Measurements from ENCODE around the gene ASB5.
"Not testable (repeated sequence)": the region's sequence is repeated elsewhere in the genome, so short reads cannot be mapped to it uniquely, and the experiment has no call there.

The ASB5 gene

GRCh38 chr4:176268963-176269362, at the start of gene ASB5:
ASB5 (minus strand) TSS chr4:176269222; CDS start chr4:176269108, 114 bp downstream.
- DNase-seq: no peak

DNA sequence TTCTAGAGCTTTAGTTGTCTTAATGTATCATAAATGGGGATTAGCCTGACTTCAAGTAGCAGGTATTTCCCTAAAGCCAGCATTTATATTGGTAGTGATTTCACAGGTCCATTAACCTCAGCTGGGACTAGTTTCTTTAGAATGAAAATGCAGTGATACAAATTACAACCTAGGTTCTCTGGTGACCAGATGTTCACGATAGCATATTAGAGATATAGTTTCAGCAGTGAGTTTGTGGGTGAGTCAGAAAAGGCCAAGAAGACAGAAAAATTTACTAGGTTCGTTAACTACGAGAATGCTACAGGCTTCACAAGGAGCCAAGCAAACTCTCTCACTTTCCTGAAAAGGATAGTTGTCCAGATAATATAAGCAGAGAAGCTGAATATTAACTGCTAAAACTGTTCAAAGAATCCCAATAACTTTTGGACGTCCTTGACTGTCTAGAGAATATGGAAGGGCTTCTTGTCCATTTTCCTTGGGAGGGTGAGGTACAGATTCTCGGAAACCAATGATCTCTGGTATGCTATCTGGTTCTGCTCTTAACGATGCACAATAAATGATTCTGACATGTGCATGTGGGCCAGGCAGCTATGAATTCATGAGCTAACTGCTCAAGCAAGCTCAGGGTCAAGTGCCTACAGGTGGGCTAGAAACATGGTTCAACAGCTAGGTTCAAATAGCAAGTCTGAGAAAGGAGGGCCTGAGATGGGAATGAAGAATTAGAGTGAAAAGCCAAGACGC, 44.7 kb upstream of the ASB5 start:
- DNase-seq: no peak

GRCh38 chr4:176309772-176310171, 40.8 kb upstream of the ASB5 start:
- DNase-seq: no peak

GRCh38 chr4:176309046-176309445, 40.0 kb upstream of the ASB5 start:
- no peak for DNase-seq

DNA sequence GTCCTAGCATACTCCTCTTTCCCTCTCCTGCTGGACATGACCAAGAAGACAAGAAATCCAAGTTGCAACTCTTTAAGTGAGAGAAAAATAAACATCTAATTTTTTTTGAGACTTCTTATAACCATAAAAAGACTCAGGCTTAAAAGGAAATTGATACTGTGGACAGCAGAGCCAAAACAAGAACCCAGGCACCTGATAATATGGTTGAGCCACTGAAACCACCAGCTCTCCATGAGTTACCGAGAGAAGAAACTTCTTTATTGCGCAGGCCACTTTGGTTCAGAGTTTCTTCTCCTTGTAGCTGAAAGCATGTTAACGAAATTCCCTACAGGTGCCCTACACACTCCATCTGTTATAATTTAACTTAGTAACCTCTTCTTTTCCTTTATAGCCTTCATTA, 39.4 kb upstream of the ASB5 start:
- DNase-seq: no peak

DNA sequence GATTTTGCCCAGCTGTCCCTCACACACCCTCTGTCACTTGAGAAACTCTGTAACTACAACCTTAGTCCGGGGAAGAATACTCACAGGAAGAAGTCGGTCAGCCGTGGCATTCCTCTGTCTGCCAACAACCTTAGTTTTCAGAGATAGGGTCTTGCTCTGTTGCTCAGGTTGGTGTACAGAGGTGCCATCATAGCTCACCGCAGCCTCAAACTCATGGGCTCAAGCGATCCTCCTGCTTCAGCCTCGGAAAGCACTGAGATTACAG, 38.6 kb upstream of the ASB5 start:
- no peak for DNase-seq

GRCh38 chr4:176306837-176307665, 38.0 kb upstream of the ASB5 start:
- no peak for DNase-seq

DNA sequence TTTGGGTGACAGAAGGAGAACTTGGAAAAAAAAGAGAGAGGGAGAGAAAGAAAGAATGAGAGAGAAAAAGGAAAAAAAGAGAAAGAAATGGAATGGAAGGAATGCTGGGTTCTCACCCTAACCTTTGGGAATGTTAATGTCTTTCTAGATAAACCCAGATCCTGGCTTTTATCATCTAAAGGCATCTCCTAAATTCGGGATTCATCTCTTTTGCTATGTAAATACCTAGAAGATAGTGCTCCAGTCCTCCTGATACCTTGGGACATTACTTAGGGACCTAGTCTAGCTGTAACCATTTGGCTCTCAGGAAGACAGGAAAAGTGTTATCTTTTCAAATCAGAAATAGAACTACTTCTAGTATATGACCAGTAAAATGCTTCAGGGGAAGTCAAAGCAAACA, 34.9 kb upstream of the ASB5 start:
- DNase-seq: no peak

- no peak for DNase-seq
Observed at GRCh38 chr4:176302283-176303275, 33.6 kb upstream of the ASB5 start.

GRCh38 chr4:176300565-176300964, 31.5 kb upstream of the ASB5 start:
- no peak for DNase-seq

- no peak for DNase-seq
Observed at GRCh38 chr4:176300036-176300435, 31.0 kb upstream of the ASB5 start.

- DNase-seq: no peak
Observed at GRCh38 chr4:176298664-176299063, 29.6 kb upstream of the ASB5 start.

- DNase-seq: not testable (repeated sequence)
Observed at GRCh38 chr4:176295907-176296306, 26.9 kb upstream of the ASB5 start.

DNA sequence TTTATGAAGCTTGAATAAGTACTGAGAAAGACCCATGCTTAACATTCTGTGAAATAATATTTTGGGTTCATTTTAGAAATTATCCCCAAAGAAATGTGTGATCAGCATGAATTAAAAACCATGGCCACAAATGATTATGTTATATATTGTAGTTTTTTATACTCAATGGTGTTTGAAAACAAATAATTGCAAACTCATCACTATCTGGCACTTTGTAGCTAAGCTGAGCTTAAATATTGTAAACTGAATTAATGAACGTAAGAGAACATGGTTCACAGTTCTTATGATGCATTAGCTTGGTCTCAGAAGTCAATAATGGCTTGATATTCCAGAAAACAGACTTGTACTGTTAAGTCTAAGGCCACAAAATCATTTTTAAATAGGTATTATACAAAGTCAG, 24.6 kb upstream of the ASB5 start:
- DNase-seq: no peak

DNA sequence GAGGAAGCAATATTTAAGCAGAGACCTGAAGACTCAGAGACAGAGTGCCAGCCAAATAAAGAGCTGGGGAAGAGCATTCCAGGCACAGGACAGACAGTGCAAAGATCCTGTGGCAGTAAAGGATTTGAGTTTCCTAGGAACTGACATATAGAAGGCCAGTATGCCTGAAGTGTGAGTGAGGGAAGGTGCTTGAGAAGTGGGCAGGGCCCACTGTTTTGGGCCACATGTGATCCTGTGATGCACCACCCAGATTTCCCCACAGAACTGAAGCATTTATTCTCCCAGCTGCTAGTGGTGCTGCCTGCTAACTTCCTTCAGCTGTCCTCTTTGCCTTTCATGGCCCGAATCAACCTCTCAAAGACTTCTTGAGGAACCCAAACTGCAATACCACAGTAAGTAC, 23.9 kb upstream of the ASB5 start:
- DNase-seq: no peak

GRCh38 chr4:176291748-176292147, 22.7 kb upstream of the ASB5 start:
- no peak for DNase-seq

DNA sequence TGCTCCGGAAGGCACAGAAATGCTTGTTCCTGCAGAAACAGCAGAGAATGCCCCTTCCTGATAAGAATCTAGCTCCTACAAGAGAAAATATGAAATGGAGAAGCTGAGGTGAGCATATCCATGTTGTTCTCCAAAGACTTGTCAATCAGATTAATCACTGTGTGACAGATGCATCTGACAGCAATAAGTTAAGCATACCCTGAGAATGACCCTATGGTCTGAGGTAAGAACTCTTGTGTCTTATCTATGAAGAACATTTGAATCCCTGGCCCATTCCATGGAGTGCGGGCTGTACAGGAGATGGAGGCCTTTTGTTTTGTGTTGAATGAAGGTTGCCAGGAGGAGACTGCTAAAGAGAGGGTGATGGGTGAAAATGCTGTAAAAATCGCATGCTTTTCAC, 21.5 kb upstream of the ASB5 start:
- no peak for DNase-seq

GRCh38 chr4:176289561-176289960, 20.5 kb upstream of the ASB5 start:
- no peak for DNase-seq

DNA sequence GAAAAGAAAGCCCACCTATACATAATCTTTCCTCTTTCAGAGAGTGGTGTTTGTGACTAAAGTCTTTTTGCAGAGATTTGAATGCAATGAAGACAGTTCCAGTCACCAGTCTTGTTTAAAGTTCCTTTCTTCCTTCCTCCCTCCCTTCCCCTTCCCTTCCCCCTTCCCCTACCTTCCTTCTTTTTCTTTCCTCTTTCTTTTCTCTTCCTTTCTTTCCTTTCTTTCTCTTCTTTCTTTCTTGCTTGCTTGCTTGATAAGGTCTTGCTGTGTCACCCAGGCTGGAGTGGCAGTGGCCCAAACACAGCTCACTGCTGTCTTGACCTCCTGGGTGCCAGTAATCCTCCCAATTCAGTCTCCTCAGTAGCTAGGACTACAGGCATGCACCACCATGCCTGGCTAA, 19.0 kb upstream of the ASB5 start:
- no peak for DNase-seq

- no peak for DNase-seq
Observed at GRCh38 chr4:176287546-176287945, 18.5 kb upstream of the ASB5 start.

GRCh38 chr4:176286728-176287127, 17.7 kb upstream of the ASB5 start:
- no peak for DNase-seq

DNA sequence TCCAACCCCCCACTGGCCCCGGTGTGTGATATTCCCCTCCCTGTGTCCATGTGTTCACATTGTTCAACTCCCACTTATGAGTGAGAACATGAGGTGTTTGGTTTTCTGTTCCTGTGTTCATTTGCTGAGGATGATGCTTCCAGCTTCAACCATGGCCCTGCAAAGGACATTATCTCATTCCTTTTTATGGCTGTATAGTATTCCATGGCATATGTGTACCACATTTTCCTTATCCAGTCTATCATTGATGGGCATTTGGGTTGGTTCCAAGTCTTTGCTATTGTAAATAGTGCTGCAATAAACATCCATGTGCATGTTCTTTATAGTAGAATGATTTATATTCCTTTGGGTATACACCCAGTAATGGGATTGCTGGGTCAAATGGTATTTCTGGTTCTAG, 10.5 kb upstream of the ASB5 start:
- DNase-seq: not testable (repeated sequence)

DNA sequence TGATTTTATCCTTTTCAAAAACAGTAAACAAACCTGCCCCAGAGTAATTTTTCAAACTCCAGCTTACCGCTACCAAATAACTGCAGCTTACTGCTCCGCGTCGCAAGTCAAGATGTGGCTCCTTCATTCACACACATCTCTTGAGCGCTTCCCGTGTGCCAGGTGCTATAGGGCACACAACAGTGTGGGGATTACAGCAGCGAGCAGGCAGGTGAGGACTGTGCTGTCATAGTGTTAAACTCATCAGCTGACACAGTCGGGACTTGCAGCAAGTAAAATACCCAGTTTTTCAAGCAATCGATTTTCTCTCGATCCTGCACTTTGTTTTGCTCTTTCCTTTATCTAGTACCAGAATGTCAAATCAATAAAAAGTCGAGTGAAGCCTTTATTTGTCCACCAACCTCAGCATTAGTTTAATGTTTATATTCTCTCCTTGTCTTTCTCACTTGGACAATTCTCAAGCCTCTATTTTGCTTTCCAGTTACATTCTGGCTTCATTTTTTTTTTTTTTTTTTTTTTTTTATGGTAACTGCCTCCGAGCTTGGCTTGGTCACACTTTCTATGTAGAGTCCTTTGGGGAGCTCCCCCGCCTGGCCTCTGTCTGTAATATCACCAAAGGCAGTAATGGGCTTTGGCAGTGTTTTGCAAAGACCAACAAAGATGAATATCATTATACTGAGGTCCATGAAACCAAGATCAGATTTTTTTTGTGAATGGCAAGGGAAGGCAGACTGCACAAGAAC, 8.3 kb upstream of the ASB5 start:
- peak; percentile 73 for DNase-seq

Data from hematopoietic multipotent progenitor cell treated with erythropoietin and hydrocortisone succinate and interleukin-3 and kit ligand, for 4 days (in vitro differentiated cells).